NB4 (cell line): ENCODE results near the gene EPB41L2.

Experiments used
- DNase-seq: peaks from one replicate; pipeline ENCODE4 v3.0.0; 2010; ENCODE audit warnings: low read depth
- H3K4me3 ChIP-seq: one replicate; pipeline ENCODE4 v1.5.1; 2011; ENCODE audit warnings: mild to moderate bottlenecking, low read depth, low read length, moderate library complexity
- MYC ChIP-seq: IDR thresholded peaks from 2 replicates; pipeline ENCODE4 v1.6.1; 2011; ENCODE audit warnings: low read depth, low read length
- POLR2A ChIP-seq: IDR thresholded peaks from 2 replicates; pipeline ENCODE4 v1.6.1; 2011; ENCODE audit warnings: mild to moderate bottlenecking; ENCODE audit not compliant: insufficient read length; ENCODE audit errors: extremely low read depth
- TF ChIP-seq, protein P1 (sequence below): IDR thresholded peaks from 2 replicates; pipeline ENCODE4 v1.6.1; 2011; ENCODE audit warnings: low read depth, low read length
- TF ChIP-seq, protein P2 (sequence below): IDR thresholded peaks from one replicate; pipeline ENCODE4 v1.5.1; 2012; ENCODE audit warnings: low read depth, low read length

Gene EPB41L2

DNA sequence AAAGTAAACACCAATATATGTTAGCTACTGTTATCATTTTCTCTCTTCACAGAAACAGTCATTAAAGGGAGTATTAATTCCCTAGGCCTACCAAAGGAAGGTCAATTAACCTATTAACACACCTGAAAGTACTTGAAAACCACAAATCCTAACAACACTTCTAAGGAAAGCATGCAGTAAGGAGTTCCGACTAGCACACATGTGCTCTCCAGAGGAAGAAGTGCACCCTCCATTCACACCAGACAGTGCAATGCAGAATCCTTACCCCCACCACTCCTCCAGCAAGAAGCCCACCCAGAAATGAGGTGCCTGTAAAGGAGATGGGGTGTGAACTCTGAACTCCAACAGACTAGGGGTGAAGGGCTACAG is 58.7 kb downstream of the EPB41L2 start:
- TF ChIP-seq, protein P1, sequence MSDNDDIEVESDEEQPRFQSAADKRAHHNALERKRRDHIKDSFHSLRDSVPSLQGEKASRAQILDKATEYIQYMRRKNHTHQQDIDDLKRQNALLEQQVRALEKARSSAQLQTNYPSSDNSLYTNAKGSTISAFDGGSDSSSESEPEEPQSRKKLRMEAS: no peak
- TF ChIP-seq POLR2A (no peak), MYC (no peak)
- TF ChIP-seq, protein P2, sequence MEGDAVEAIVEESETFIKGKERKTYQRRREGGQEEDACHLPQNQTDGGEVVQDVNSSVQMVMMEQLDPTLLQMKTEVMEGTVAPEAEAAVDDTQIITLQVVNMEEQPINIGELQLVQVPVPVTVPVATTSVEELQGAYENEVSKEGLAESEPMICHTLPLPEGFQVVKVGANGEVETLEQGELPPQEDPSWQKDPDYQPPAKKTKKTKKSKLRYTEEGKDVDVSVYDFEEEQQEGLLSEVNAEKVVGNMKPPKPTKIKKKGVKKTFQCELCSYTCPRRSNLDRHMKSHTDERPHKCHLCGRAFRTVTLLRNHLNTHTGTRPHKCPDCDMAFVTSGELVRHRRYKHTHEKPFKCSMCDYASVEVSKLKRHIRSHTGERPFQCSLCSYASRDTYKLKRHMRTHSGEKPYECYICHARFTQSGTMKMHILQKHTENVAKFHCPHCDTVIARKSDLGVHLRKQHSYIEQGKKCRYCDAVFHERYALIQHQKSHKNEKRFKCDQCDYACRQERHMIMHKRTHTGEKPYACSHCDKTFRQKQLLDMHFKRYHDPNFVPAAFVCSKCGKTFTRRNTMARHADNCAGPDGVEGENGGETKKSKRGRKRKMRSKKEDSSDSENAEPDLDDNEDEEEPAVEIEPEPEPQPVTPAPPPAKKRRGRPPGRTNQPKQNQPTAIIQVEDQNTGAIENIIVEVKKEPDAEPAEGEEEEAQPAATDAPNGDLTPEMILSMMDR: no peak
- no peak for DNase-seq
- H3K4me3 ChIP-seq: no peak overlapping the region

DNA sequence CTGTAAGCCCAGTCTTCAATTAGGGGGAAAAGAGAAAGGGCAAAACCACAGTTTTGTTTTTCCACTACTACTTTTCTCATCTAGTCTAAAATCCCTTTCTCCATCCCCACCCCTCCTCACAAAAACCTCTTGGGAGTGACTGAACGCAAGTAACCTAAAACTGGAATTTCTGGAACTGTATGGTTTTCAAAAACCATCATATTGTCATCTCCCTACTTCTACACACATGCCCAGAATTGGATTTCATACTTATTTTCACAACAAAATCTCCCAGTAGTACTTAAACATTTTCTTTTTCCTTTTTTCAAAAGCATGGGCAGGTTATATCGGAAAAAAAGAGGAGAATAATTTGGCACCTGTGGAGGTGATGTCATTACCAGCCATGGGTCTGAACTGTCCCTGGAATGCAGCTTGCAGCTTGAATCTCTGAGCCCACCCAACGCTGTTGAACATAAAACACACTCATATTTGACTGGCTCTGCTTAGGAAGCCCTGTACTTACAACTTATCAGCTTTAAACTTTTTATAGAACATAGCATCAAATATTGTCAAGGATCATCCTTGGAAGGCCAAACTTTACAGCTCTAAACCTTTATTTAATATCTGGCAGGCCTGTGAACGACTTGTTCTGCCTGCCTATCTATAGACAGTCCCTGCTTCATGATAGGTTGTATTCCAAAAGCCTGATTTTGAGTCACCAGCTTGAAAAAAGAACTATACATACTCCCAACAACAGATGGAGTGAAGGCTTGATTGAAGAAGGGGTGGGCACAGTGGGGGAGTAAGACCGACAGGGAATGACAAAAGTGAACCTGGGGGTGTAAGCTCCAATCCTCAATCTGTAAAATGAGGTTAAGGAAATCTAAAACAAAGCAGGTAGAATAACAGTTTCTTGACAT is 59.3 kb downstream of the EPB41L2 start:
- TF ChIP-seq, protein P2: no peak
- TF ChIP-seq, protein P1: no peak
- TF ChIP-seq MYC (no peak), POLR2A (no peak)
- no peak for DNase-seq
- no peak overlapping the region for H3K4me3 ChIP-seq

- TF ChIP-seq, protein P2: no peak
- TF ChIP-seq POLR2A: no peak
- TF ChIP-seq MYC: no peak
- TF ChIP-seq, protein P1: no peak
- DNase-seq: no peak
- no peak overlapping the region for H3K4me3 ChIP-seq
Measured at GRCh38 chr6:131002661-131002980, 60.4 kb downstream of the EPB41L2 start.

GRCh38 chr6:131001945-131002660 is 60.9 kb downstream of the EPB41L2 start:
- TF ChIP-seq, protein P1: no peak
- TF ChIP-seq MYC (no peak), POLR2A (no peak)
- TF ChIP-seq, protein P2: no peak
- no peak overlapping the region for H3K4me3 ChIP-seq

DNA sequence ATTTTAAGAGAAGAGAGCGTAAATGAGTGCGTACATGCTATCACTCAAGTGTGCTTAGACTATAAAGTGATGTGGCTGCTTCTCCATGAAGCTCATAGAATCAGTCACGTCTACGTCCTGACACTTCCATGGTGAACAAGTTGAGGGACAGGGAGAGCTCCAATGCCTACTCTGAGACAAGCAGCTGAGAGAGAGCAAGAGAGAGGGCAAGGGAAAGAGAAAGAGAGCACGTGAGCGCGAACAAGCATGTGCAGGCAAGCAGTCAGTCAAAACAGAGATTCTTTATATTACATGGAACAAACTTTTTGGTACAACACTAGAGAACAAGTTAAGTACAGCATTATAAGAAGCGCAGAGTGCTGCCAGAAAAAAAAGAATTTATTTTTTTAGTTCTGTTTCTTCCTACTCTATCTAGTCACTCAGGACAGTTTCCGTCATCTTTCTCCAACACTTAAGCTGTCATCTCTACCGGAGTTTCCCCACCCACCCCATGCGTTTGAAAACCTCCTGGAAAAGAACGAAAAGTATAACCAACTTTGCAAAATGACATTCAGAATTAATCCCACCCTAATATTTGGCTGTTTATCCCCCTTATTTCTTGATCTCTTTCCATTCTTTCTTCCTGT is 61.8 kb downstream of the EPB41L2 start:
- DNase-seq: no peak
- H3K4me3 ChIP-seq: no peak overlapping the region
- TF ChIP-seq, protein P2: no peak
- TF ChIP-seq MYC: no peak

More at GRCh38 chr6:131001945-131002660, 60.9 kb downstream of the EPB41L2 start:
- DNase-seq: no peak
